ENCODE data around the gene TNKS1BP1.

TNKS1BP1 gene

DNA sequence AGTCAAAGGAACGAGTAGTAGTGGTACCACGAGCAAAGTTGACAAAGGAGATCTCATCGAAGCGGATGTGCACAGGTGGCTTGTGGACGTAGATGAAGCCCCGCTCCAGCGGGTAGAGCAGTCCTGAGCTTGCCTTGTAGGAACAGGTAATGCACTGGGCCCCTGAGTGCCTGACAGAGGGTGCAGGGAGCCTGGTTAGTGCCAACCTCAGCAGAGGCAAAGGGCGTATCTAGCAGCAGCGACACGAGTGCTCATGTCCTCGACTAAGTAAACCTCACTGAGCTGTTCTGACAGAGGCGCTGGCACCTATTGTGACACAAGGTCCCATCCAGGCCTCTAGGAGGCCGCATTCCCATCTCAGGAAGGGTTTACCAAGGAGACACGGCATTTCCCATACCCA is 7.0 kb upstream of the TNKS1BP1 start:
- DNase-seq, result no peak

DNA sequence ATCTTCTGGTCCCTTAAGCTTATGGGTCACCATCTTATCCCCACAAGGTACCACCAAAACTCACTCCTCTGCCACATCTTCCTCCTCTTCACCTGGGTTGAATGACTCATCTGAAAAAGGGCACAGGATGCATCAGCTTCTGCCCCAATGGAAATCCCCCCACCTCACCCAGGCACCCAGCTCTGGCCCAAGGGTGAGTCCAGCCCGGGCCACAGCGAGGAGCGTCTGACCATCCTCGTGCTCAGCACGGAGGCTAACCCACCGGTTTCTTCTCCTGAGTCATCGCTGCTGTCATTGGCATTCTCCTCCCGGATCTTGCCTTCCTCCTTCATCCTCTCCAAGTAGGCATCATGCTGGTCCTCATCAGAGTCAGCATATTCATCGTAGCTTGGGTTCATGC is 5.3 kb upstream of the TNKS1BP1 start:
- no peak for DNase-seq

- no peak for DNase-seq
Measured at GRCh38 chr11:57327721-57328120, 3.0 kb upstream of the TNKS1BP1 start.

DNA sequence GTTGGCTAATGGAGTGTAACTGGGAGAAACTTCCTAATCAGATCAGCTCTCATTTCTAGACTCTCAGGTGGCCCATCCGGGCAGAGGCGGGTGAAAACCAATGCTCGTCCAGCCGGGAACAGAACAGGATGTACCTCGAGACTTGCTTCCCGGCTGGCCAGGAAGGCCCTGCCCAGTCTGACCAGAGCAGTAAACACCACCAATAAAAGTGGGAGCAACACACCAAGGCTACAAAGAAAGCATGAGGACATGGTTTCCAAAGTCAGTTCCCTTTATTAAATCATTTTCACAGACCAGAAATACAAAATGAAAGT is 940 bp upstream of the TNKS1BP1 start:
- DNase-seq, result no peak

DNA sequence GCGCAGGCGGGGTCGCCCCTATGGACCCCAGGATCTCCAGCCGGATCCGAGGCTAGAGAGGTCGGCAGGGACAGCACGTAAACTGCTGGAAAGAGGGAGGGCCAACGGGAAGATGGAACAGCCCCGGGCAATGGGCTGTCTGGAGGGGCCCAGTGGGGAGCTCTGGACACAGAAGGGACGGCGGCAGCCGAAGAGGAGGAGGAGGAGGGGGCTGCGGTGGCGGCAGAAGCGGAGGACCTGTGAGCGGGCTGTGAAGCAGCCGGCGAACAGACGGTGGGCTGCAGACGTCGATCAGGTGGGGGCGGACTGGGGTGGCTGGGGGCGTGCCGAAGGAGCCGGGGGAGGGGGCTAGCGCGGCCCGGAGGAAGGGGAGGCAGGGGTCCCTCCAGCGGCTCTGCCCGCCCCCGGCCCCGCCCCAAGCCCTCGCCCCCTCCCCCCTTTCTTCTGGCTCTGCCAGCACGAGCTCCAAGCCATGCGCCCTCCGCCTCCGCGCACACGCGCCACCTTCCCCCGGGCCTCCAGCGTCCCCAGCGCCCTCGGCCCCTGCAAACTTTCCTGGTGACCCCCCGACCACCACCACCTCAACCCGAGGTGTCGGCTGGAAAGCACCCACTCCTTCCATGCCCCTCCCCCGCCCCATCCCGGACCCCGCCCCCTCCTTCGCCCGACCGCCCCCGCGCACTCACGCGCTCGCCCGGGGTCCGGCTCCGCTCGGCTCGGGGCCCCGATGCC is 432 bp downstream of the TNKS1BP1 start:
- peak; percentile 84 for DNase-seq

- DNase-seq, result peak; percentile 46
Measured at GRCh38 chr11:57323855-57324153, 948 bp downstream of the TNKS1BP1 start.

GRCh38 chr11:57323167-57323854 is 1.4 kb downstream of the TNKS1BP1 start:
- DNase-seq, result no peak

GRCh38 chr11:57322256-57323166 is 2.2 kb downstream of the TNKS1BP1 start:
- peak; percentile 95 for DNase-seq

GRCh38 chr11:57321388-57322255 is 3.1 kb downstream of the TNKS1BP1 start:
- no peak for DNase-seq

GRCh38 chr11:57320719-57321387 is 3.9 kb downstream of the TNKS1BP1 start:
- no peak for DNase-seq

GRCh38 chr11:57320067-57320718 is 4.6 kb downstream of the TNKS1BP1 start:
- DNase-seq, result no peak

GRCh38 chr11:57318178-57318577 is 6.6 kb downstream of the TNKS1BP1 start:
- DNase-seq, result peak; percentile 73

- DNase-seq, result no peak
Measured at GRCh38 chr11:57316017-57316416, 8.7 kb downstream of the TNKS1BP1 start.

DNA sequence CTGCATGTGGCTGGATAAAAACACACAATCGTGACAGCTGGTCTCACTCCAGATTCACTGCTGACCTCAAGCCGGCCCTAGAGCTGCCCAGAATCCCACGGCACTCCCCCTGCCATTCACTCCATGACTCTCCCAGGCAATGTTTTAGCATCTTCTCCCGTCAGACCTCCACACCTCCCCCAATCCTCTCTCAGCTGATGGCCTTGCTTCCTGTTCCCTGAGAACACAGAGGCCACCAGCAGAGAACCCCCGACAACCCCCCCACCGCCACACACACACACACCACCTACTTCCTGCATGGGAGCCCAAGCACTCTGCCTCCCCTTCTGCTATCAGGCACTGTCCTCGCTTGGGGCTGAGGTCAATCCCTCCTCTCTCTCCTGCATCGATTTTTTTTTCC is 9.3 kb downstream of the TNKS1BP1 start:
- DNase-seq, result no peak

GRCh38 chr11:57314221-57314973 is 10.4 kb downstream of the TNKS1BP1 start:
- no peak for DNase-seq

GRCh38 chr11:57313788-57314135 is 11.0 kb downstream of the TNKS1BP1 start:
- no peak for DNase-seq

GRCh38 chr11:57313071-57313787 is 11.5 kb downstream of the TNKS1BP1 start:
- DNase-seq, result no peak

- no peak for DNase-seq
Measured at GRCh38 chr11:57312511-57313021, 12.2 kb downstream of the TNKS1BP1 start.

GRCh38 chr11:57311109-57311936 is 13.4 kb downstream of the TNKS1BP1 start:
- DNase-seq, result peak; percentile 92
